ENCODE data around the gene JPH2. TPM values are rescaled to one million over a fixed set of nuclear protein-coding genes. Genes with fewer than 3 reads are reported as not detected.

The JPH2 gene
- total RNA-seq, 1 experiment from 2014 or later, result 0.81 TPM

GRCh38 chr20:44215125-44215524, 28.1 kb upstream of the JPH2 start:
- DNase-seq (ENCODE audit: low spot score) (peak; percentile 76), ATAC-seq (peak; percentile 25; the same call in 1 of the 2 replicates)
- H3K27ac Mint-ChIP-seq, result peak overlapping the region; percentile 31
- H3K36me3 Mint-ChIP-seq, result 0 out of 2 replicates have a peak, but pooled peaks cover under 1% of the 10 kb centered on the region
- POLR2A ChIA-PET, result no interaction called here
- no peaks in the 10 kb centered on the region for H3K9me3 Mint-ChIP-seq
- H3K4me1 Mint-ChIP-seq, result peaks cover 33% of the 10 kb centered on the region
- no peak for TF ChIP-seq TP53 (CRISPR knock-in tag; IDR thresholded peaks at IDR 0.05)
- TF ChIP-seq ATF6 (CRISPR knock-in tag; IDR thresholded peaks at IDR 0.05), result no peak
- H3K4me3 Mint-ChIP-seq, result no peak overlapping the region
- CTCF ChIA-PET, result interaction anchor here (2.6 to 5.2 kb wide), 3 partner anchors 95 to 174 kb away, joined by 8 to 85 read pairs (median 77); partner anchors contain the start of gene FITM2
- no peaks in the 10 kb centered on the region for H3K27me3 Mint-ChIP-seq (ENCODE audit: low read depth)

GRCh38 chr20:44212792-44213191, 25.8 kb upstream of the JPH2 start:
- Mint-ChIP-seq H3K4me1 (peaks cover 45% of the 10 kb centered on the region), H3K27me3 (ENCODE audit: low read depth) (no peaks in the 10 kb centered on the region), H3K4me3 (no peak overlapping the region), H3K36me3 (0 out of 2 replicates have a peak, but pooled peaks cover 2% of the 10 kb centered on the region), H3K27ac (peak overlapping the region; percentile 19; the same call in 1 of the 2 replicates), H3K9me3 (no peaks in the 10 kb centered on the region)
- TF ChIP-seq JAZF1 (CRISPR knock-in tag; IDR thresholded peaks at IDR 0.05), result no peak
- TF ChIP-seq, protein P1, sequence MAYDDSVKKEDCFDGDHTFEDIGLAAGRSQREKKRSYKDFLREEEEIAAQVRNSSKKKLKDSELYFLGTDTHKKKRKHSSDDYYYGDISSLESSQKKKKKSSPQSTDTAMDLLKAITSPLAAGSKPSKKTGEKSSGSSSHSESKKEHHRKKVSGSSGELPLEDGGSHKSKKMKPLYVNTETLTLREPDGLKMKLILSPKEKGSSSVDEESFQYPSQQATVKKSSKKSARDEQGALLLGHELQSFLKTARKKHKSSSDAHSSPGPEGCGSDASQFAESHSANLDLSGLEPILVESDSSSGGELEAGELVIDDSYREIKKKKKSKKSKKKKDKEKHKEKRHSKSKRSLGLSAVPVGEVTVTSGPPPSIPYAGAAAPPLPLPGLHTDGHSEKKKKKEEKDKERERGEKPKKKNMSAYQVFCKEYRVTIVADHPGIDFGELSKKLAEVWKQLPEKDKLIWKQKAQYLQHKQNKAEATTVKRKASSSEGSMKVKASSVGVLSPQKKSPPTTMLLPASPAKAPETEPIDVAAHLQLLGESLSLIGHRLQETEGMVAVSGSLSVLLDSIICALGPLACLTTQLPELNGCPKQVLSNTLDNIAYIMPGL (CRISPR knock-in tag; IDR thresholded peaks at IDR 0.05), result no peak
- TF ChIP-seq OVOL2 (CRISPR knock-in tag; IDR thresholded peaks at IDR 0.05; ENCODE audit: borderline replicate concordance), result no peak
- no peak for TF ChIP-seq CBFB (CRISPR knock-in tag; IDR thresholded peaks at IDR 0.05; ENCODE audit: low read depth)
- no peak for TF ChIP-seq GTF2I (CRISPR knock-in tag; conservative IDR thresholded peaks at IDR 0.05)
- no peak for TF ChIP-seq ZNF423 (CRISPR knock-in tag; IDR thresholded peaks at IDR 0.05)
- no peak for TF ChIP-seq PRRX2 (CRISPR knock-in tag; IDR thresholded peaks at IDR 0.05)
- no peak for TF ChIP-seq KAT7 (CRISPR knock-in tag; IDR thresholded peaks at IDR 0.05; ENCODE audit: borderline replicate concordance)
- TF ChIP-seq AFF4 (CRISPR knock-in tag; IDR thresholded peaks at IDR 0.05; ENCODE audit: borderline replicate concordance), result no peak
- ChIA-PET CTCF (interaction anchor here (1.7 to 2.7 kb wide), 3 partner anchors 10 to 176 kb away, joined by 6 to 10 read pairs (median 8); no protein-coding TSS in a partner anchor), POLR2A (no interaction called here)
- DNase-seq (ENCODE audit: low spot score) (no peak), ATAC-seq (no peak)

DNA sequence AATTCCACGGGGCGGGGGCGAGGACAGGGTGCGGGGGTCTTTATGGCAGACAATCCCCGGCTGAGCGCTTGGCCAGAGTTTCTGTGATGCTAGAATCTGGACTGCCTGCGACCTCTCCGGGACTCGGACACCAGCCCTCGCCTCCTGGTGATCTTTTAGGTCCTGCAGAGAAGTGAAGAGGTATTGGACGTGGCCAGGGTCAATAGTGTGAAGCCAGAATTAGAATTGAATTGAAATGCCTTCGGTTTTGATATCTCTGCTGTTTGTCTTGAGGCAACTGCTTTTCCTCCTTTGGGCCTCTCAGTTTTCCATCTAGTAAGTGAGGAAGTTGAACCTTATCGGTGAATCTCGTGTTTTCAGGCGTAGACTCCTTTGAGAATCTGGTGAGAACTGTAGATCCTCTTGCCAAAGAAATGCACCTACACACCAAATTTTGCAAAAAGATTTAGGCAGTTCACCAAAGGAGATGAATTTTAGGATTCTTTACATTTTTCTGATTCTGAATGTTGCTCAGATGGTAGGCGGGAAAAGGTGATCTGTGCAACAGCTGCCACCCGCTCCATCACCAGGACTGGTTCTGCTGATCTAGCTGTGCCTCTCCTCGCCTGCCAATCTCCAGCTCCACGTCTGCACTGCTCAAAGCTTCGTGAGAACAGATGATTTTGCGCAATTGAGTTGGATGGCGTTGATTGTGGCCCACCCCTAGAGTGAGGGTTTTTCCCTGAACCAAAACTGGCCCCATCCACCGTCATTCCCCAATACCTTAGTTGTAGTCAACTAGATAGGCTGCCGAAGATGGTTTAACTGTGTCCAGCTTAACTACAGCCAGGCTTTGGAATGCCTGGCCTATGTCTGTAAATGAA, 24.4 kb upstream of the JPH2 start:
- H3K27me3 Mint-ChIP-seq (ENCODE audit: low read depth), result no peaks in the 10 kb centered on the region
- no peak for DNase-seq (ENCODE audit: low spot score)
- POLR2A ChIA-PET, result interaction anchor here (0.9 to 1.0 kb wide), 2 partner anchors 24 to 153 kb away, joined by 3 to 5 read pairs; no protein-coding TSS in a partner anchor
- H3K27ac Mint-ChIP-seq, result peak overlapping the region; percentile 96
- no peak; the same call in 1 of the 2 replicates for ATAC-seq
- CTCF ChIA-PET, result interaction anchor here (1.0 to 2.7 kb wide), 5 partner anchors 12 to 177 kb away, joined by 4 to 10 read pairs (median 6); no protein-coding TSS in a partner anchor
- peak overlapping the region; percentile 100 for H3K4me3 Mint-ChIP-seq
- H3K36me3 Mint-ChIP-seq, result peaks cover 4% of the 10 kb centered on the region
- H3K9me3 Mint-ChIP-seq, result no peaks in the 10 kb centered on the region
- peaks cover 46% of the 10 kb centered on the region for H3K4me1 Mint-ChIP-seq
- no peak for TF ChIP-seq RORB (CRISPR knock-in tag; IDR thresholded peaks at IDR 0.05)
- TF ChIP-seq KAT7 (CRISPR knock-in tag; IDR thresholded peaks at IDR 0.05; ENCODE audit: borderline replicate concordance), result 0 out of 2 replicates have a peak, but pooled peaks have one; percentile 26
- 0 out of 2 replicates have a peak, but pooled peaks have one; percentile 16 for TF ChIP-seq CREM (CRISPR knock-in tag; IDR thresholded peaks at IDR 0.05)

Measured in WTC11 (cell line).